Heart left ventricle (tissue), 16 donors: ENCODE results near the gene CACNA2D3. TPM values are rescaled to one million over a fixed set of nuclear protein-coding genes. Genes with fewer than 3 reads are reported as not detected.
A peak's percentile ranks its signal among the peaks of the same experiment; 100 is the strongest.

Source experiments
- ATAC-seq, 4 donors: fragments of 200-7000 bp; cut with Tn5 transposase; one replicate each; pipeline ENCODE4 v1.9.1; 2020 to 2022; ENCODE audit warnings: moderate library complexity in 4 of 4, mild to moderate bottlenecking in 3 of 4, moderate number of reproducible peaks in 1 of 4
- DNase-seq, 5 donors: peaks; one replicate each; pipeline ENCODE4 v3.0.0-alpha.2; 2020
- H3K27ac ChIP-seq, 12 donors: fragments of 200-600 bp; sonication (generic) in 4 of 12; one replicate each; pipeline versions ENCODE4 v1.5.0 to v1.8.0; 2016 to 2022; ENCODE audit warnings: mild to moderate bottlenecking in 2 of 12
- H3K27me3 ChIP-seq, 9 donors: fragments of 200-600 bp; sonication (generic) in 2 of 9; one replicate each; pipeline versions ENCODE4 v1.5.1 to v1.8.0; 2016 to 2022; ENCODE audit warnings: mild to moderate bottlenecking in 3 of 9
- H3K36me3 ChIP-seq, 9 donors: fragments of 200-600 bp; sonication (generic) in 2 of 9; one replicate each; pipeline versions ENCODE4 v1.5.0 to v1.8.0; 2018 to 2022; ENCODE audit warnings: mild to moderate bottlenecking in 2 of 9
- H3K4me1 ChIP-seq, 12 donors: fragments of 200-600 bp; sonication (generic) in 4 of 12; one replicate each; pipeline versions ENCODE4 v1.5.0 to v1.8.0; 2016 to 2022; ENCODE audit warnings: mild to moderate bottlenecking in 3 of 12
- H3K4me3 ChIP-seq, 12 donors: fragments of 200-600 bp; sonication (generic) in 4 of 12; one replicate each; pipeline versions ENCODE4 v1.5.0 to v1.8.0; 2017 to 2022; ENCODE audit warnings: mild to moderate bottlenecking in 9 of 12, moderate library complexity in 4 of 12
- H3K9me3 ChIP-seq, 12 donors: fragments of 200-600 bp; sonication (generic) in 4 of 12; one replicate each; pipeline versions ENCODE4 v1.5.0 to v1.8.0; 2016 to 2022; ENCODE audit warnings: mild to moderate bottlenecking in 1 of 12
- POLR2A ChIP-seq, 2 donors: fragments of 450-650 bp; IDR thresholded peaks; one replicate each; pipeline ENCODE4 v1.6.1; 2017; ENCODE audit warnings: antibody characterized with exemption in 2 of 2, mild to moderate bottlenecking in 2 of 2, moderate library complexity in 2 of 2
- WGBS, 4 donors: extraction: QIAGEN DNeasy Blood & Tissue Kit in 2 of 4; methylation state at CpG; one replicate each; pipeline versions ENCODE4 v1.1.5 to v1.1.7; 2013 to 2018; 5-methylcytosine and 5-hydroxymethylcytosine counted together
- intact Hi-C, 10 donors: fragments of 100-400 bp; cut with DNase I; formaldehyde crosslinking; loops; one replicate each; pipeline versions ENCODE4 v1.11.1 to v1.14.2; 2022
- polyA plus RNA-seq, 2 donors: library from polyadenylated mRNA; stranded (reverse); fragments of 200-250 nt; gene quantifications; one replicate each; pipeline ENCODE4 v1.2.3, GENCODE V29; 2013
- total RNA-seq, 9 donors: library from RNA; depleted of rRNA in 2 of 9; stranded (reverse); fragments of >200 nt in 2 of 9; fragmentation: NEBNext Ultra II Directional in 3 of 9; extraction: Animal tissue kit (Norgen Biotek cat#: 25700) in 3 of 9; gene quantifications; one replicate each; pipeline versions ENCODE4 v1.1.0 to v1.2.4, GENCODE V29; 2016 to 2023
- TF ChIP-seq, protein P1 (sequence below), 12 donors: fragments of 200-600 bp; sonication (generic) in 4 of 12; IDR thresholded peaks; one replicate each; pipeline versions ENCODE4 v1.5.0 to v1.8.0; 2018 to 2022; ENCODE audit warnings: antibody characterized with exemption in 12 of 12, mild to moderate bottlenecking in 5 of 12
- donor health status: ischemic (EF 13 %, LVEDD 7.1; RV severe dilation, severe dysfunction).
- donor health status: healthy with polysubstance abuse.
- donor health status: DM: no; HTN: yes; CAD: no.
- donor health status: DM: no; HTN: no; CAD: no.
- donor health status: ischemic (EF 25% LVEDD 6.9; RV normal size, moderate dysfunction).
- donor health status: ischemic (EF 25% LVEDD 5.7; RV mildly dilated, moderate dysfunction).
- donor health status: healthy.
- donor health status: DM: yes; HTN: yes; CAD: no.
- donor health status: ischemic (EF 35%, LVEDD 5.7; RV mildly dilated, moderate dysfunction).
- donor health status: nonischemic (EF 11% LVEDD 7.7; RV severe dilation, severe dysfunction).
- donor health status: DM: yes; HTN: yes; CAD: no.
- donor health status: PGD.
- donor health status: ischemic (EF 29% LVEDD 5.4; RV normal size, mild dysfunction).
- donor health status: nonischemic (EF 23%, LVEDD 6.1; RV moderate dilation, normal function).

The CACNA2D3 gene
- total and polyA plus RNA-seq, 11 donors = 0.17 to 25.1 (median 12.8) TPM

DNA sequence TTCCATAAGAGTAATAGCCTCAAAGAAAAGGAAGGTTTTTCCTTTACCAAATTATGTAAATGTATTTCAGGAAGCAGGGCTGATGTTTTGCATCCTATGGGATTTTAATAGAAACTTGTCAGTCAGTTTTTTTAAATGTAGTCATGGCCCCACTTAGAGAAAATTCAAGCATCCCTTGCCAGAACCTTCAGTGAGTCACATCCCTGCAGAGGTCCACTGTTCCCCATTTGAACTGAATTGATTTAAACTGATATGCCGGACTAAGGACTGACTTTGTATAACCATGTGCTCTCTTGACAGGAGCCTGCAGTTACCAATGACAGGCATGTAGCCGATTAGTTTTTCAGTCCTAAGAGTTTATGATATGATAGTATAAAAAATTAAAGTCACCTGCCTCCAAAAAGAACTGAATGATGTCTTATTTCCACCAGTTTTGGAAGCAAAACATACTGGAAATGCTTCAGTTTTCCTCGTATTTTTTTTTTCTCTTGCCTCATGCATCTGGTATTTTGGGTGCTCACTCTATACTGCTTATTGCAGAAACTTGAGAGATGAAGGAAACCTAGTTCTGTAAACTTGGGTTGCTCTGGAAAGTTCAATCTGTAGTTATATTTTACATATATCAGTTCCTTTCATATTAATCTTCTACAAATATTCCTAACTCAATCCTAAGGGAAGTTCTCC lies 774.8 kb downstream of the CACNA2D3 start:
- intact Hi-C loops = no loop called here
- 69 to 81% (median 74%) methylated on average over 3 of the region's 3 CpGs for WGBS, 4 donors

DNA sequence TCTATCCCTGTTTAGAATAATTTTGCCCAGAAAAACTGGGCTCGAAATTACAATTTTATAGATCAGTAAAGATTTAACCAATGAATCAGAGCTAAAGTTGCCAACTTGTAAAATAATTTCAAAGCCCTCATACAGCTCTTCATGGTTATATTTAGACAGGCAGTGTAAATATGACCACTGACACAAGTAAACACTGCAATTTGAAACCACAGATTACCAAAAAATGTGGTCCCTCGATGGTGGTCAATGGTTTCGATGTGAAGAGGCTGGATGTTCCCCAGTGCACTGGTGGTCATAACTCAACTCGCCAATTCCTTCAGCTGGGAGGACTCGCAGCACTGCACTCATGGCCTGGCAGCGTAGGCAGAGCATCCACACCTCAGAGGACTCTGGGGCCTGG lies 776.9 kb downstream of the CACNA2D3 start:
- H3K27me3 ChIP-seq = no peaks in the 10 kb centered on the region
- ATAC-seq (no peak), DNase-seq (no peak)
- 81 to 91% (median 88%) methylated on average over 6 of the region's 6 CpGs for WGBS, 4 donors
- H3K27ac ChIP-seq = no peak overlapping the region
- no peaks in the 10 kb centered on the region for H3K9me3 ChIP-seq
- peaks cover 0 to 21% (median 5%) of the 10 kb centered on the region in 12 donors for H3K4me1 ChIP-seq
- no peak for TF ChIP-seq POLR2A (IDR thresholded peaks at IDR 0.05)
- TF ChIP-seq, protein P1, sequence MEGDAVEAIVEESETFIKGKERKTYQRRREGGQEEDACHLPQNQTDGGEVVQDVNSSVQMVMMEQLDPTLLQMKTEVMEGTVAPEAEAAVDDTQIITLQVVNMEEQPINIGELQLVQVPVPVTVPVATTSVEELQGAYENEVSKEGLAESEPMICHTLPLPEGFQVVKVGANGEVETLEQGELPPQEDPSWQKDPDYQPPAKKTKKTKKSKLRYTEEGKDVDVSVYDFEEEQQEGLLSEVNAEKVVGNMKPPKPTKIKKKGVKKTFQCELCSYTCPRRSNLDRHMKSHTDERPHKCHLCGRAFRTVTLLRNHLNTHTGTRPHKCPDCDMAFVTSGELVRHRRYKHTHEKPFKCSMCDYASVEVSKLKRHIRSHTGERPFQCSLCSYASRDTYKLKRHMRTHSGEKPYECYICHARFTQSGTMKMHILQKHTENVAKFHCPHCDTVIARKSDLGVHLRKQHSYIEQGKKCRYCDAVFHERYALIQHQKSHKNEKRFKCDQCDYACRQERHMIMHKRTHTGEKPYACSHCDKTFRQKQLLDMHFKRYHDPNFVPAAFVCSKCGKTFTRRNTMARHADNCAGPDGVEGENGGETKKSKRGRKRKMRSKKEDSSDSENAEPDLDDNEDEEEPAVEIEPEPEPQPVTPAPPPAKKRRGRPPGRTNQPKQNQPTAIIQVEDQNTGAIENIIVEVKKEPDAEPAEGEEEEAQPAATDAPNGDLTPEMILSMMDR (IDR thresholded peaks at IDR 0.05) = no peak
- intact Hi-C loops = no loop called here
- no peaks in the 10 kb centered on the region for H3K36me3 ChIP-seq
- H3K4me3 ChIP-seq = no peak overlapping the region

More for the DNA sequence above, 774.8 kb downstream of the CACNA2D3 start:
- no peaks in the 10 kb centered on the region for H3K27me3 ChIP-seq
- DNase-seq (no peak), ATAC-seq (peak in 1 of 4 donors; percentile 52)
- H3K36me3 ChIP-seq = no peaks in the 10 kb centered on the region
- H3K4me3 ChIP-seq = no peak overlapping the region
- TF ChIP-seq, protein P1 (IDR thresholded peaks at IDR 0.05) = no peak
- TF ChIP-seq POLR2A (IDR thresholded peaks at IDR 0.05) = no peak
- no peaks in the 10 kb centered on the region for H3K9me3 ChIP-seq
- H3K27ac ChIP-seq = no peak overlapping the region
- H3K4me1 ChIP-seq = peaks cover 0 to 20% (median 5%) of the 10 kb centered on the region in 12 donors

DNA sequence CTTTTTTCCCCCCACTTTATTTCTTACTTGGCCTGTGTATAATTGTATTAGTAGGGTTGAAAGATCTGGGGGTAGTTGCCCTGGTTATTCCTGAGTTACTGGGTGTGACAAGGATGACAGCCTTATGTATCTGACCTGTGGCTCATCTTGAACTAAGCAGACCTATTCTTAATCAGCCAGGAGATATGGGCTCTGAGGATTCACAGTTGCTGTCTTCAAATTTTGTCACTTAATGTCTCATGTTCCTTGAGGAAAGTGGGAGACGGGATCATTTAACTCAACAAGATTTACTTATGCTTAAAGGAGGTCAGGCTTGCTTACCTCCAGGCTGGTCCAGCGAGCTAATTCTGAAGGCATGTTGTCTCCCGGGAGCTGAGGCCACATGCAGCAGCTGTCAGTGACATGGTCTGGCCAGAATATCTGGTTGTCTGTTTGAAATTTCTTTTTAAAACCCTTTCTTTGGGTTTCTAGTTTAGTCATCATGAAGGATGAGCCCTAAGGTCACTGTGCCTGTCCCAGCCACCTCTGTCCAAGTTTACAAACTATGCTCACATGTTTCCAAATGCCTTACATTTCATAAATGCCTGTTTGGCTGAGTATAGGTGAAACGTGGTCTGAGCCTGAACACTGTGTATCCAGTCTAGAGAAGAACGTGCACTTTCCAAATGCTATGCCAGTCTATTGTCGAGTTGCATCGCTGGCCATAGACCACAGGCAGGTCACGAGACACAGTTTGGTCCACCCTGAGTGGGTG lies 778.7 kb downstream of the CACNA2D3 start:
- no peaks in the 10 kb centered on the region for H3K9me3 ChIP-seq
- DNase-seq = peak in 1 of 5 donors; percentile 38
- ATAC-seq = peak; percentile 70 to 95 (median 86)
- no peaks in the 10 kb centered on the region for H3K27me3 ChIP-seq
- H3K4me1 ChIP-seq = peaks cover 0 to 22% (median 5%) of the 10 kb centered on the region in 12 donors
- 47 to 60% (median 51%) methylated on average over 8 of the region's 8 CpGs for WGBS, 4 donors
- intact Hi-C loops = no loop called here
- no peaks in the 10 kb centered on the region for H3K36me3 ChIP-seq
- peak overlapping the region in 7 of 12 donors; percentile 1 to 76 (median 41) for H3K27ac ChIP-seq
- TF ChIP-seq POLR2A (IDR thresholded peaks at IDR 0.05) = no peak
- TF ChIP-seq, protein P1 (IDR thresholded peaks at IDR 0.05) = no peak
- H3K4me3 ChIP-seq = no peak overlapping the region
